ENCODE measurements around the gene SNAP29.
"Not testable (repeated sequence)": the region's sequence is repeated elsewhere in the genome, so short reads cannot be mapped to it uniquely, and the experiment has no call there.

SNAP29 gene

GRCh38 chr22:20819471-20819870 is 39.3 kb upstream of the SNAP29 start:
- H3K27ac ChIP-seq (ENCODE audit: low read depth, low read length, severe bottlenecking), result no peak overlapping the region
- no peaks in the 10 kb centered on the region for H3K9me3 ChIP-seq (ENCODE audit: control insufficient read depth, low read length)
- H3K4me1 ChIP-seq (ENCODE audit: control insufficient read depth, insufficient read depth, low read length, poor library complexity, severe bottlenecking), result no peaks in the 10 kb centered on the region
- H3K4me3 ChIP-seq (ENCODE audit: extremely low read depth, insufficient read depth, low read length, poor library complexity, severe bottlenecking), result no peak overlapping the region
- H3K36me3 ChIP-seq (ENCODE audit: control insufficient read depth, insufficient read depth, low read length), result peaks cover 38% of the 10 kb centered on the region
- WGBS, 2 experiments (ENCODE audit: insufficient coverage in 2 of 2), result 93 to 98% methylated on average over 6 to 8 of the region's 9 CpGs

DNA sequence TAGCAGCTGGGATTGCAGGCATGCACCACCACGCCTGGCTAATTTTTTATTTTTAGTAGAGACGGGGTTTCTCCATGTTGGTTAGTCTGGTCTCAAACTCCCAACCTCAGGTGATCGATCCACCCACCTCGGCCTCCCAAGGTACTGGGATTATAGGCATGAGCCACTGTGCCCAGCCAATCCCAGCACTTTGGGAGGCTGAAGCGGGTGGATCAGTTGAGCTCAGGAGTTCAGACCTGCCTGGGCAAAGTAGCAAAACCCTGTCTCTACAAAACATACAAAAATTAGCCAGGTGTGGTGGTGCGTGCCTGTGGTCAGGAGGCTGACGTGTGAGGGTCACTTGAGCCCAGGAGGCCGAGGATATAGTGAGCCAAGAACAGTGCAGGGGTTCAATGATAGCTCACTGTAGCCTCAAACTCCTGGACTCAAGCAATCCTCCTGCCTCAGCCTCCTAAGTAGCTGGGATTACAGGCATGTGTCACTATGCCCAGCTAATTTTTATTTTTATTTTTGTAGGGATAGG is 37.0 kb upstream of the SNAP29 start:
- not testable (repeated sequence) for H3K4me3 ChIP-seq (ENCODE audit: extremely low read depth, insufficient read depth, low read length, poor library complexity, severe bottlenecking); H3K9me3 ChIP-seq (ENCODE audit: control insufficient read depth, low read length); H3K27ac ChIP-seq (ENCODE audit: low read depth, low read length, severe bottlenecking); H3K4me1 ChIP-seq (ENCODE audit: control insufficient read depth, insufficient read depth, low read length, poor library complexity, severe bottlenecking)
- peaks cover 41% of the 10 kb centered on the region for H3K36me3 ChIP-seq (ENCODE audit: control insufficient read depth, insufficient read depth, low read length)
- WGBS, 2 experiments (ENCODE audit: insufficient coverage in 2 of 2), result 98 to 100% methylated on average over 6 of the region's 8 CpGs

GRCh38 chr22:20822240-20822639 is 36.6 kb upstream of the SNAP29 start:
- 90 to 100% methylated on average over 3 to 5 of the region's 5 CpGs for WGBS, 2 experiments (ENCODE audit: insufficient coverage in 2 of 2)
- no peak overlapping the region for H3K27ac ChIP-seq (ENCODE audit: low read depth, low read length, severe bottlenecking)
- H3K9me3 ChIP-seq (ENCODE audit: control insufficient read depth, low read length), result no peaks in the 10 kb centered on the region
- no peaks in the 10 kb centered on the region for H3K4me1 ChIP-seq (ENCODE audit: control insufficient read depth, insufficient read depth, low read length, poor library complexity, severe bottlenecking)
- peaks cover 40% of the 10 kb centered on the region for H3K36me3 ChIP-seq (ENCODE audit: control insufficient read depth, insufficient read depth, low read length)
- no peak overlapping the region for H3K4me3 ChIP-seq (ENCODE audit: extremely low read depth, insufficient read depth, low read length, poor library complexity, severe bottlenecking)

DNA sequence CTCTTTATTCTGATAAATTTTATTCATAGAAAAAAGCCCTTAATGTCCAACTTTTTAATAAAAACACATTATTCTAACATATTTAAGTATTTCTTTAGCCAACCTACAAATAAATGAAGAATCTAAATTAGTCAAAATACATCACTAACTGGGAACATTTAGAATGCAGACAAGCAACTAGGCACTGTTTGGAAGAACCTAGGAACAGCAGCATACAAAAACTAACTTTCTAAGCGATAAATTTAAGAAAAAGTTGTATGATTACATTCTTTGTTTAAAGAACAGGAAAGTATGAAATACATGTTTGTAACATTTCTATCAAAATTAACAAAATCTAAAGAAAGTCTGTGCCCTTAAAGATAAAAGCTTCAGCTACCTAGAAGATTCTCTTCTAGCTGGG is 35.5 kb upstream of the SNAP29 start:
- H3K4me1 ChIP-seq (ENCODE audit: control insufficient read depth, insufficient read depth, low read length, poor library complexity, severe bottlenecking), result no peaks in the 10 kb centered on the region
- H3K4me3 ChIP-seq (ENCODE audit: extremely low read depth, insufficient read depth, low read length, poor library complexity, severe bottlenecking), result no peak overlapping the region
- peaks cover 34% of the 10 kb centered on the region for H3K36me3 ChIP-seq (ENCODE audit: control insufficient read depth, insufficient read depth, low read length)
- H3K9me3 ChIP-seq (ENCODE audit: control insufficient read depth, low read length), result no peaks in the 10 kb centered on the region
- no peak overlapping the region for H3K27ac ChIP-seq (ENCODE audit: low read depth, low read length, severe bottlenecking)
- WGBS, 2 experiments (ENCODE audit: insufficient coverage in 2 of 2), result no CpG with 5 or more reads among the region's 1 CpG

GRCh38 chr22:20825216-20825615 is 33.6 kb upstream of the SNAP29 start:
- not testable (repeated sequence) for H3K27ac ChIP-seq (ENCODE audit: low read depth, low read length, severe bottlenecking); H3K4me1 ChIP-seq (ENCODE audit: control insufficient read depth, insufficient read depth, low read length, poor library complexity, severe bottlenecking); H3K4me3 ChIP-seq (ENCODE audit: extremely low read depth, insufficient read depth, low read length, poor library complexity, severe bottlenecking); H3K9me3 ChIP-seq (ENCODE audit: control insufficient read depth, low read length)
- peaks cover 19% of the 10 kb centered on the region for H3K36me3 ChIP-seq (ENCODE audit: control insufficient read depth, insufficient read depth, low read length)
- WGBS, 2 experiments (ENCODE audit: insufficient coverage in 2 of 2), result 93 to 100% methylated on average over 1 to 2 of the region's 4 CpGs

DNA sequence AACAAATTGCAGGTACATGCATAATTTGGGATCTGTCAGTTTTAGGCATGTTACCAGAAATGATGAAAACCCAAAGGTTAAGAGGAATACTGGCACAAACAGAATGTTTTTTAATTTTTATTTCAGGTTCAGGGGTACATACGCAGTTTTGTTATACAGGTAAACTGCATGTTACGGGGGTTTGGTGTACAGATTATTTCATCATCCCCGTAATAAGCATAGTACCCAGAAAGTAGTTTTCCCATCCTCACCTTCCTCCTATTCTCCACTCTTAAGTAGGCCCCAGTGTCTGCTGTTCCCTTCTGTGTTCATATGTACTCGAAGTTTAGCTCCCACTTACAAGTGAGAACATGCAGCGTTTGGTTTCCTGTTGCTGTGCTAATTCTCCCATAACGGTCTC is 33.2 kb upstream of the SNAP29 start:
- Histone ChIP-seq H3K36me3 (ENCODE audit: control insufficient read depth, insufficient read depth, low read length) (peaks cover 21% of the 10 kb centered on the region), H3K4me3 (ENCODE audit: extremely low read depth, insufficient read depth, low read length, poor library complexity, severe bottlenecking) (no peak overlapping the region), H3K4me1 (ENCODE audit: control insufficient read depth, insufficient read depth, low read length, poor library complexity, severe bottlenecking) (no peaks in the 10 kb centered on the region), H3K9me3 (ENCODE audit: control insufficient read depth, low read length) (no peaks in the 10 kb centered on the region), H3K27ac (ENCODE audit: low read depth, low read length, severe bottlenecking) (no peak overlapping the region)
- 93 to 96% methylated on average over 4 to 6 of the region's 6 CpGs for WGBS, 2 experiments (ENCODE audit: insufficient coverage in 2 of 2)

- not testable (repeated sequence) for H3K4me1 ChIP-seq (ENCODE audit: control insufficient read depth, insufficient read depth, low read length, poor library complexity, severe bottlenecking); H3K9me3 ChIP-seq (ENCODE audit: control insufficient read depth, low read length); H3K27ac ChIP-seq (ENCODE audit: low read depth, low read length, severe bottlenecking); H3K4me3 ChIP-seq (ENCODE audit: extremely low read depth, insufficient read depth, low read length, poor library complexity, severe bottlenecking)
- H3K36me3 ChIP-seq (ENCODE audit: control insufficient read depth, insufficient read depth, low read length), result peaks cover 21% of the 10 kb centered on the region
- WGBS, 2 experiments (ENCODE audit: insufficient coverage in 2 of 2), result 83 to 100% methylated on average over 1 to 2 of the region's 5 CpGs
Observed at GRCh38 chr22:20826373-20827152, 32.2 kb upstream of the SNAP29 start.

- 67 to 87% methylated on average over 1 of the region's 3 CpGs for WGBS, 2 experiments (ENCODE audit: insufficient coverage in 2 of 2)
- H3K9me3 ChIP-seq (ENCODE audit: control insufficient read depth, low read length), result no peaks in the 10 kb centered on the region
- no peak overlapping the region for H3K27ac ChIP-seq (ENCODE audit: low read depth, low read length, severe bottlenecking)
- no peak overlapping the region for H3K4me3 ChIP-seq (ENCODE audit: extremely low read depth, insufficient read depth, low read length, poor library complexity, severe bottlenecking)
- peaks cover 43% of the 10 kb centered on the region for H3K36me3 ChIP-seq (ENCODE audit: control insufficient read depth, insufficient read depth, low read length)
- no peaks in the 10 kb centered on the region for H3K4me1 ChIP-seq (ENCODE audit: control insufficient read depth, insufficient read depth, low read length, poor library complexity, severe bottlenecking)
Observed at GRCh38 chr22:20829491-20830134, 29.2 kb upstream of the SNAP29 start.

- Histone ChIP-seq H3K36me3 (ENCODE audit: control insufficient read depth, insufficient read depth, low read length) (peaks cover 35% of the 10 kb centered on the region), H3K27ac (ENCODE audit: low read depth, low read length, severe bottlenecking) (no peak overlapping the region), H3K4me1 (ENCODE audit: control insufficient read depth, insufficient read depth, low read length, poor library complexity, severe bottlenecking) (no peaks in the 10 kb centered on the region), H3K9me3 (ENCODE audit: control insufficient read depth, low read length) (no peaks in the 10 kb centered on the region), H3K4me3 (ENCODE audit: extremely low read depth, insufficient read depth, low read length, poor library complexity, severe bottlenecking) (no peak overlapping the region)
- 95 to 98% methylated on average over 6 of the region's 6 CpGs for WGBS, 2 experiments (ENCODE audit: insufficient coverage in 2 of 2)
Observed at GRCh38 chr22:20833225-20833665, 25.6 kb upstream of the SNAP29 start.

- H3K27ac ChIP-seq (ENCODE audit: low read depth, low read length, severe bottlenecking), result no peak overlapping the region
- H3K36me3 ChIP-seq (ENCODE audit: control insufficient read depth, insufficient read depth, low read length), result peaks cover 32% of the 10 kb centered on the region
- 100% methylated on average over 1 to 3 of the region's 3 CpGs for WGBS, 2 experiments (ENCODE audit: insufficient coverage in 2 of 2)
- H3K4me3 ChIP-seq (ENCODE audit: extremely low read depth, insufficient read depth, low read length, poor library complexity, severe bottlenecking), result no peak overlapping the region
- no peaks in the 10 kb centered on the region for H3K9me3 ChIP-seq (ENCODE audit: control insufficient read depth, low read length)
- no peaks in the 10 kb centered on the region for H3K4me1 ChIP-seq (ENCODE audit: control insufficient read depth, insufficient read depth, low read length, poor library complexity, severe bottlenecking)
Observed at GRCh38 chr22:20834206-20834605, 24.6 kb upstream of the SNAP29 start.

DNA sequence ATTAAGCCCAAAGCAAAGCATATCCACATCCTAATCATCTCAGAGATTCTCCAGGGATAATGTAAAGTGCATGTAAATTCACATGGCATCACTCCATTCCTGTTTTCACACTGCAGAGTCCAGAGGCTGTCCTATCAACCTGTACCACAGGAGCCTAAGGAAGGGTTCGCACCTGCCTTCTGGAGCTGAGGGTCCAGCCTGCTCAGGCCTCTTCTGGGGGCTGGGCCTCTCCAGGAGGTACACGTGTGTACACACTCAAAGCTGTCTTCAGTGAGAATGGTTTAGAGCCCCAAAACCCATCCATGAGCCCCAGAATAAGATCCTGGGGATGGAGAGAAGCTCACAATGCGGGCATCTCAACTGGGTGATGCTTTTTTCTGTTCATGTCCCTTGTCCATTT is 24.1 kb upstream of the SNAP29 start:
- no peak overlapping the region for H3K4me3 ChIP-seq (ENCODE audit: extremely low read depth, insufficient read depth, low read length, poor library complexity, severe bottlenecking)
- 86 to 100% methylated on average over 2 of the region's 3 CpGs for WGBS, 2 experiments (ENCODE audit: insufficient coverage in 2 of 2)

More for the DNA sequence above, 24.1 kb upstream of the SNAP29 start:
- Histone ChIP-seq H3K27ac (ENCODE audit: low read depth, low read length, severe bottlenecking) (no peak overlapping the region), H3K9me3 (ENCODE audit: control insufficient read depth, low read length) (no peaks in the 10 kb centered on the region), H3K4me1 (ENCODE audit: control insufficient read depth, insufficient read depth, low read length, poor library complexity, severe bottlenecking) (no peaks in the 10 kb centered on the region), H3K36me3 (ENCODE audit: control insufficient read depth, insufficient read depth, low read length) (peaks cover 30% of the 10 kb centered on the region)

All from mesodermal cell (in vitro differentiated cells).